A673 (cell line): ENCODE results near the gene DNAAF8.

Experiments used
- CTCF ChIP-seq: fragments of 300-800, 200-600 bp; sonication (generic); conservative IDR thresholded peaks from 2 replicates; pipeline ENCODE4 v1.5.1; 2017; ENCODE audit warnings: low read depth, mild to moderate bottlenecking, antibody characterized with exemption, low read length, moderate library complexity, mixed read lengths
- EZH2 ChIP-seq: fragments of 200-600 bp; sonication (generic); IDR thresholded peaks from 2 replicates; pipeline ENCODE4 v1.6.1; 2017; ENCODE audit warnings: borderline replicate concordance, low read depth, mild to moderate bottlenecking, mixed read lengths, antibody characterized with exemption, low read length; ENCODE audit not compliant: poor library complexity, severe bottlenecking

GRCh38 chr16:4692460-4693295, 41.7 kb upstream of the DNAAF8 start:
- TF ChIP-seq EZH2 (no peak), CTCF (no peak)
